Measurements from ENCODE around the gene CASZ1. TPM values are rescaled to one million over a fixed set of nuclear protein-coding genes. Genes with fewer than 3 reads are reported as not detected.

Gene CASZ1
- total RNA-seq, 1 experiment from 2014 or later: 3.9 TPM

DNA sequence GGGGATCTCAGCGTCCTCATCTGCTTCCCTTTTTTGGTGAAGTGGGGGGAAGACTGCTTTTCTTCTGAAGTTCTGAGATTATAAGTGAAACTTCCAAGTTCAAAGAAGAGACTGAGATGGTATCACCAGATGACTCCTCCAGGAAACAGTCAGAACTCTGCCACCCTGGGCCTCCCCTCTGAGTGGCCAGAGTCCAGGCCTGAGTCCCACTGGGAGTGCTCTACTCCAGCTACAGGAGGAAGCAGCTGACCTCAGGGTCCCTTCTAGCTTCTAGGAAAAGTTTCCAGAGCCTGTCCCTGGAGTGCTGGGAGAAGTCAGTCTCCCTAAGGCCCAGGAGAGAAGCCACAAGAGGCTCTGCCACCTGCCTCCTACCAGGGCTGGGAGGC lies 104.7 kb downstream of the CASZ1 start:
- no peak overlapping the region for H3K27ac ChIP-seq (ENCODE audit: insufficient read length, low read depth, low read length)

More for the DNA sequence above, 104.7 kb downstream of the CASZ1 start:
- Histone ChIP-seq H3K4ac (ENCODE audit: low read depth, low read length) (no peak overlapping the region), H3K9me3 (ENCODE audit: control insufficient read depth, low read depth, low read length) (no peaks in the 10 kb centered on the region), H2BK15ac (ENCODE audit: low read depth, low read length) (no peak overlapping the region), H4K91ac (ENCODE audit: insufficient read length, low read depth, low read length) (no peak overlapping the region), H4K8ac (replicated peaks; ENCODE audit: insufficient read length, low read depth, low read length) (no peak overlapping the region), H3K14ac (ENCODE audit: insufficient read depth, low read length) (no peak overlapping the region), H2AK5ac (ENCODE audit: insufficient read length, low read length) (no peak overlapping the region), H3K4me1 (ENCODE audit: insufficient read depth, low read length) (no peaks in the 10 kb centered on the region), H3K23me2 (ENCODE audit: insufficient read length, low read depth, low read length, poor library complexity, severe bottlenecking) (peaks cover 2% of the 10 kb centered on the region), H3K79me2 (ENCODE audit: insufficient read depth, low read length) (no peaks in the 10 kb centered on the region), H2BK20ac (ENCODE audit: low read depth, low read length, poor library complexity, severe bottlenecking) (no peak overlapping the region), H2BK5ac (ENCODE audit: insufficient read length, low read length) (no peak overlapping the region), H4K20me1 (ENCODE audit: control insufficient read depth, insufficient read depth, insufficient read length) (no peaks in the 10 kb centered on the region), H3K4me2 (ENCODE audit: insufficient read depth, insufficient read length, low read length) (no peak overlapping the region), H3K18ac (ENCODE audit: insufficient read length, low read depth, low read length) (no peak overlapping the region), H2AFZ (ENCODE audit: low read length) (no peak overlapping the region), H3K9ac (ENCODE audit: extremely low read depth, insufficient read length, low read length) (no peak overlapping the region), H4K5ac (ENCODE audit: insufficient read length, low read depth, low read length) (no peak overlapping the region), H3K23ac (ENCODE audit: insufficient read length, low read depth, low read length) (no peak overlapping the region), H3T11ph (ENCODE audit: low read length) (no peak overlapping the region), H2BK120ac (ENCODE audit: low read depth, low read length, poor library complexity, severe bottlenecking) (no peak overlapping the region), H3K56ac (ENCODE audit: insufficient read length, low read depth, low read length) (no peak overlapping the region), H3K27me3 (ENCODE audit: insufficient read depth, low read length) (no peaks in the 10 kb centered on the region), H3K79me1 (ENCODE audit: insufficient read depth, low read depth, low read length, poor library complexity, severe bottlenecking) (no peaks in the 10 kb centered on the region), H2BK12ac (ENCODE audit: insufficient read length, low read depth, low read length) (no peak overlapping the region)
- TF ChIP-seq, protein P1, sequence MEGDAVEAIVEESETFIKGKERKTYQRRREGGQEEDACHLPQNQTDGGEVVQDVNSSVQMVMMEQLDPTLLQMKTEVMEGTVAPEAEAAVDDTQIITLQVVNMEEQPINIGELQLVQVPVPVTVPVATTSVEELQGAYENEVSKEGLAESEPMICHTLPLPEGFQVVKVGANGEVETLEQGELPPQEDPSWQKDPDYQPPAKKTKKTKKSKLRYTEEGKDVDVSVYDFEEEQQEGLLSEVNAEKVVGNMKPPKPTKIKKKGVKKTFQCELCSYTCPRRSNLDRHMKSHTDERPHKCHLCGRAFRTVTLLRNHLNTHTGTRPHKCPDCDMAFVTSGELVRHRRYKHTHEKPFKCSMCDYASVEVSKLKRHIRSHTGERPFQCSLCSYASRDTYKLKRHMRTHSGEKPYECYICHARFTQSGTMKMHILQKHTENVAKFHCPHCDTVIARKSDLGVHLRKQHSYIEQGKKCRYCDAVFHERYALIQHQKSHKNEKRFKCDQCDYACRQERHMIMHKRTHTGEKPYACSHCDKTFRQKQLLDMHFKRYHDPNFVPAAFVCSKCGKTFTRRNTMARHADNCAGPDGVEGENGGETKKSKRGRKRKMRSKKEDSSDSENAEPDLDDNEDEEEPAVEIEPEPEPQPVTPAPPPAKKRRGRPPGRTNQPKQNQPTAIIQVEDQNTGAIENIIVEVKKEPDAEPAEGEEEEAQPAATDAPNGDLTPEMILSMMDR (conservative IDR thresholded peaks at IDR 0.05): no peak
- no peak overlapping the region for H3K4me3 Mint-ChIP-seq
- peaks cover 26% of the 10 kb centered on the region for H3K27me3 Mint-ChIP-seq (ENCODE audit: low read depth)
- H3K36me3 Mint-ChIP-seq (ENCODE audit: insufficient read depth in 1 of 3, low read depth in 3 of 3): no peaks in the 10 kb centered on the region
- no CpG with 5 or more reads among the region's 1 CpG for WGBS (ENCODE audit: extremely low coverage, insufficient read length, low lambda C conversion rate)
- no peak overlapping the region for H3K27ac Mint-ChIP-seq
- H3K4me1 Mint-ChIP-seq: peaks cover 10 to 27% of the 10 kb centered on the region in 2 experiments
- H3K9me3 Mint-ChIP-seq: no peaks in the 10 kb centered on the region
- no peak for DNase-seq

Measured in H9 (cell line).